Stimulated activated CD8-positive, alpha-beta memory T cell treated with anti-CD3 and anti-CD28 coated beads, Interleukin-15, amount 100 ng/mL, for 48 hours (primary cell): ENCODE measurements around the gene VAMP8.
"Not testable (repeated sequence)": the region's sequence is repeated elsewhere in the genome, so short reads cannot be mapped to it uniquely, and the experiment has no call there.

Experiments
- DNase-seq, 2 donors: peaks; one replicate each; pipeline ENCODE4 v3.0.0-alpha.2; 2020; ENCODE audit warnings: low read depth in 2 of 2

Gene VAMP8

DNA sequence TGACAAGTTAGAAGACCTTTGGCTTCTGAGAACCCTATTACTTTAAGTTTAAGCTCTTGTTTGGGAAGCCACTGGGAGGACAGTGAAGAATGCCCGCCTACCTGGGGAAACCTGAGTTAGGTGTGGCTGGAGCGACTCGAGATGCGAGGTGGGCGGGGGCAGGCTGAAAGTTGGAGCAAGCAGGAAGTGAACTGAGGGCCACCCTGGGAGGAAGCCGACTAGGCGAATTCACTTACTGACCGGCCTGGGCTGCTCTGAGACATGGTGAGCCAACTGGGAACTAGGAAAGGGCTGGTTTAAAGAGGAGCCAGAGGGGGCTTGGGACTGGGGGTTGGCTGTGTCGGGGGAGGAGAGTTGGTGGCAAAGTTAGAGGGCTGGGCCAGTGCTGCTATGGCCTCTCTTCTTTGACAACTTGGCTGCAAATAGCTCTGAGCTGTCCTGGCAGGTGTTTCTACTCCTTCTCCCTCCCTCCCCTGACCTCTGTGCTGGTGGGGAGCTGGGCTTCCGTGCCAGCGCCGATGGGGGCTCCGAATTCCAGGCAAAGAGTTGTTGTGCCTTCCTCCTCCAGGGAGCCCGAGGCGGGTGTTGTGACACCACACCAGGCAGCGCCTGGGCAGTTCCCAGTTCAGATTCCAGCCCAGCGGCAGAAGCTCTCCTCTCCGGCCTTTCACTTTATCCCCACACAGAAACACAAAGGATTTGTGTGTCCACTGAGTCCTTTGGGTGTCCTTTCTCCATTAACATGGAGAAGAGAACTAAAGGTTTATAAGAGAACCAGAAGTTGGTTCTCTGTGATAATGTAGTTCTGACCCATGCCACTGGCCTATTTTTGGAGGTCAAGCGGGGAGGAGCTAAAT is at the start of gene VAMP8:
TSS of gene VAMP8 (plus strand) at position 201 of the 857 bp plus-strand sequence. CDS start at position 262, 61 bp downstream.
- DNase-seq: peak; percentile 47 to 48

- DNase-seq: no peak
Measured at GRCh38 chr2:85527787-85528186, 49.6 kb upstream of the VAMP8 start.

- DNase-seq: no peak
Measured at GRCh38 chr2:85528355-85528754, 49.0 kb upstream of the VAMP8 start.

GRCh38 chr2:85529809-85530208 is 47.6 kb upstream of the VAMP8 start:
- DNase-seq: no peak

- no peak for DNase-seq
Measured at GRCh38 chr2:85531589-85531988, 45.8 kb upstream of the VAMP8 start.

DNA sequence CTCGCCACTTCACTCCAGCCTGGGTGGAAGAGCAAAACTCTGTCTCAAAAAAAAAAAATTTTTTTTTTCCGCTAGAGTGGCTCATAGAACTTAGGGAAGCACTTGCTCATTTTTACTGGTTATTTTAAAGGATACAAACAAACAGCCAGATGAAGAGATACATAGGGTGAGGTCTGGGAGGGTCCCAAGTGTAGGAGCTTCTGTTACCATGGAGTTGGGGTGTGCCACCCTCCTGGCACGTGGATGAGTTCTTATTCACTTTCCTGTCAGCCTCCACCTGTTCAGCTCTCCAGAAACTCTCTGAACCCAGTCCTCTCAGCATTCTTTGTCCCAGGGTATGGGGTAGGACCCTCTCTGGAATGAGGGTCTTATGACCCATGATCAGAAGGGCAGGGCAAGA is 43.3 kb upstream of the VAMP8 start:
- no peak for DNase-seq

- DNase-seq: no peak
Measured at GRCh38 chr2:85534881-85535280, 42.5 kb upstream of the VAMP8 start.

GRCh38 chr2:85536479-85536878 is 40.9 kb upstream of the VAMP8 start:
- DNase-seq: no peak

DNA sequence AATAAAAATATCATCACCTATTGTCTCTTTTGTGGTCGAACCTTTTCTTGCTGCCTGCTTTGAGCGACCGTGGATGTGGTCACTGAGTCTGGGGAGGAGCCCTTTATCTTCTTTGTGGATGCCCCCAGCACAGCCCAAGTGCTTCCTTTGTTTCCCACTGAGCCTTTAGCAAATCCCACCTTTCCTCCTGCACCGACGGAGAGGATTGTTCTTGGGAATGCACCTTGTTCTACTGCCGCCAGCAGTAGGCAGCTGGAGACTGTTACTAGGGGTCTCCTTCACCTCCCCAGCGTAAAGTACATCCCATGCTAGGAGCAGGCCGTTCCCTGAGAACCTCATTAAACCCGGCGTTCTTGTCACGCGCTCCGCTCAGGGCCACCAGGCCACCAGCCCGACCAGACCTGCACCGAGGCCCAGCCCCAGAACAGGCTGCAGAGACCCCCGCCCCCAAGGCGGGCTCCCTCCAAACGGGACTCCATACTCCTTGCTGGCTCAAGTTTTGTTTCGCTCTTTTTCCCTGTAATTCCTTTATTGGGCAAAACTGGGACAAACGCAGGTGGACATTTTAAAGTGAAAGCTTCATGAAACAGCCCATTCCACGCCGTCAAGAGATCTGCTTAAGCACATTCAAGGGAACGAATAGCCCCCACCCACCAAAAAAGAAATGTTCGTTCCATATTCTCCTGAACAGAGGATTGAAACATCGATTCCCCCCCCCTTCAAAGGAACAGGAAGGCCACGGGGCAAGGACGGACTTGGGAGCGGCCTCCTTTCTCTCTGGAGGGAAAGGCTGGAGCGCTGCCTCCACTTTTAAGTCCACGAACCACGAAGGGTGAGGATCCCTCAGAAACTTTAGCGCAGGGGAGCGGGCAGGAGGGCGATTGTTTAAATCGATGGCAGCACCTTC is 39.5 kb upstream of the VAMP8 start:
- peak in 1 of 2 donors; percentile 16 for DNase-seq

GRCh38 chr2:85538507-85539360 is 38.7 kb upstream of the VAMP8 start, which contains the start of gene MAT2A:
MAT2A (plus strand) TSS chr2:85539168; CDS start chr2:85539288, 120 bp downstream.
- DNase-seq: peak; percentile 84 to 86

DNA sequence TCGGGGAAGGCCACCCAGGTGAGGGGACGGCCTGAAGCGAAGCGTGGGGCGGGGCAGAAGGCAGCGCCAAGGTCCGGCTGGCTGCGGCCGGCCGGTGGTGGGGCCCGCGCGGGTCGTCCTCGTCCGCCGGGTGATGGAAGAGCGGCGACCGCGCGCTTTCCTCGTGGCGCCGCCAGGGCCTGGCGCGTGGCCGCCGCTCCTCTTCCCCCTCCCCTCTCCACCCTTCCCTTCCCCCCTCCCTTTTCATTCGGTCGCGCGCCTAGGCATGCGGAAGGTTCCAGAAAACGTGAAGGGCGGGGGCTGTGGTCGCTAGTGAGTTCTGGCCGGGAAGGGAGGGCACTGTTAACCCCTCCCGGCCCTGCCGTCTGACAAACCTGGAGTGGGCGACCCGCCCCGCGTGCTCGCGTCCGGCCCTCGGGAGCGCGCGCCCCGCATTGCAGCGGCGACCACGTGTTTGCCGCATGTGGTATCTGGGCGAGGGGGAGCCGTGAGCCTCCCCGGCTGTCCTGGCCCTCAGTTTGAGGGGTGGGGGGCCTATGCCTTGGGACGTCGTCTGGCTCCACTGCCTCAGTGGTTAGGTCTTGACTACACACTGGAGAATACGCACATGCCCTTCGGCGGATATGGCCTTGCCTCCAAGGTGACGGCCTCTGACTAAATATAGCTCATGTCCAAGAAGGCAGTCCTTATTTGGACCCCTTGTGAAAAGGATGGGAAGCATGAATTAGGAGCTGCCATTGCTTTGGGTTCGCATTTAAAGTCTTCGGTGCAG is 37.8 kb upstream of the VAMP8 start:
- peak; percentile 61 to 63 for DNase-seq

DNA sequence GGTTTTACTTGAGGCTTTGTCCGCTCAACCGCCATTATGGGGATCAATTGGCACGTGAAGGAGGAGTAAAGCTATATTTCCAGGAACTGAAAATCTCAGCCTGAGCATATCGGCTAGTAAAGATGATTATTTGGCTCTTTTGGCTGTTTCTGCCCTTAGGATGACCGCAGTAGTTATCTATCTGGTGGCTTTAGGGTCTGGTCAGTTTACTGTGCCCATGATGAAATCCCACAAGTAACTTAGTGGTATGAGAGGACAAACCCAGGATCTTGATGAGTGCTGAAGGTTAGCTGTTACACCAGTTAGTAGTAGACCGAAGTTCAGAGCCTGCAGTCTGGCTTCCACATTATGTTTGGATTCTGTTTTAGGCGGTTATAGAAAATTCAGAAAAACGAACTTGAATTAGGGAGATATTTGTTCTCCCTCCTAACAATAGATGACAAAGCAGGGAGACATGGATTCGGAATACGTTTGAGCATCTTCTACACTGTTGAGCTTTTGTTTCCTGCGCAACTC is 37.2 kb upstream of the VAMP8 start:
- DNase-seq: no peak

DNA sequence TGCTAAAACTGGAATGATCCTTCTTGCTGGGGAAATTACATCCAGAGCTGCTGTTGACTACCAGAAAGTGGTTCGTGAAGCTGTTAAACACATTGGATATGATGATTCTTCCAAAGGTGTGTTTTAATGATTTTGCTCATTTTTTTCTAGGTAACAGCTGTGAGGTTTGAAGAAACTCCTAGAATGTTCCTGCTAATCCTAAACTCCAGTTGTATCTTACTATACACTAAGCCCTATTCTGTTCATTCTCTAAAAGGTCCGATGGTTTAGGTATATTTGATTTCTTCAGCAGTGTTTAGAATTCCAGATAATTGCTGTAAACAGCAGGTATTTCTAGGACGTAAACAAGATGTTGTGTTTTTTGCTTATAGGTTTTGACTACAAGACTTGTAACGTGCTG is 36.1 kb upstream of the VAMP8 start:
- DNase-seq: no peak

DNA sequence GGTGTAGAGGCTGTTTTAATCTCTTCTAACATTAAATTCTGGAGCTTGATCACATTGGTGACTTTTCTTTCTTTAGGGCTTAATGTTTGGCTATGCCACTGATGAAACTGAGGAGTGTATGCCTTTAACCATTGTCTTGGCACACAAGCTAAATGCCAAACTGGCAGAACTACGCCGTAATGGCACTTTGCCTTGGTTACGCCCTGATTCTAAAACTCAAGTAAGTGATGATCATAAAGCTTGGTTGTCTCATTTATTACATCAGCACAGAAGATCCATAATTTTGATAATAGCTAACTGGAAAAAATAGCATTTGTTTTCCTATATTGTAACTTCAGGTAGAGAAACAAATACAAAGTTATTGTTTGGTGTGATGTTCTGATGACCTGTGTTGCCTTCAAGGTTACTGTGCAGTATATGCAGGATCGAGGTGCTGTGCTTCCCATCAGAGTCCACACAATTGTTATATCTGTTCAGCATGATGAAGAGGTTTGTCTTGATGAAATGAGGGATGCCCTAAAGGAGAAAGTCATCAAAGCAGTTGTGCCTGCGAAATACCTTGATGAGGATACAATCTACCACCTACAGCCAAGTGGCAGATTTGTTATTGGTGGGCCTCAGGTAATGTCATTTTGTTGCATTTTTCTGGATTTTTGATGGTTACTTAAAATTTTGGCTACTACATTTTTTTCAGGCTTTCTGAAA is 35.5 kb upstream of the VAMP8 start:
- DNase-seq: no peak

DNA sequence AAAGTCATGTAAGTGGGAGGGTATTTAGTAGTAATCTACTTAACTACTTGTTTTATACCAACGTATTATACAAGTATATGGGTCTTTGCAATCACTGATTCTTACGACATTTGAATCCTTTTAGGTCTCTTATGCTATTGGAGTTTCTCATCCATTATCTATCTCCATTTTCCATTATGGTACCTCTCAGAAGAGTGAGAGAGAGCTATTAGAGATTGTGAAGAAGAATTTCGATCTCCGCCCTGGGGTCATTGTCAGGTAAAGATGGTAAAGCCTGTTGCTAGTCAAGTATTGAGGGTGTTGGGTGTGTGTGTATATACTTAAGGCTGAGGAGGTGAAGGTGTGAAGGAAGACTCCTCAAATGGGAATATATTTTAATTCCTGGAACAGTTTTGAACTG is 34.6 kb upstream of the VAMP8 start:
- no peak for DNase-seq

GRCh38 chr2:85544254-85544691 is 33.1 kb upstream of the VAMP8 start:
- not testable (repeated sequence) for DNase-seq

GRCh38 chr2:85544915-85545779 is 32.2 kb upstream of the VAMP8 start:
- not testable (repeated sequence) for DNase-seq

DNA sequence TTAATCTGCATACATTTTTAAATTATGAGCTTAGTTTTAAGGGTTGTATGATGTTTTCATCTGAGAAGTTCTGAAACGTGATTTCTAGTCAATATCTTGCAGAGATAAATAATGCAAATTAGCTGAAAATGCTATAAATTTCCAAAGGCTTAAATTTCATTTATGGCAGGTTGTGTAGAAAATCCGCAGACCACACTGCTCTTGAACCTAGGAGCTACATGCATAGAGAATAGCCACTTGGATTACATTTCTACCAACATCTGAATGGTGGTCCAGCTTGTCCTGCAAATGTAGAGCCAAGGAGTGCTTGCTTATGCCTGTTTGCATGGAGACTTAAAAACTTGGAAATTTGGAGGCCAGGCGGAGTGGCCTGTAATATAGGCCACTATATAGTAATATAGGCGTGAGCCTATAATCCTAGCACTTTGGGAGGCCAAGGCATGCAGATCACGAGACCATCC is 31.6 kb upstream of the VAMP8 start:
- no peak for DNase-seq
